ENCODE data around the gene MAP1A.

Gene MAP1A

GRCh38 chr15:43511012-43511885 is 6.2 kb upstream of the MAP1A start:
- DNase-seq (ENCODE audit: low read depth) = no peak

DNA sequence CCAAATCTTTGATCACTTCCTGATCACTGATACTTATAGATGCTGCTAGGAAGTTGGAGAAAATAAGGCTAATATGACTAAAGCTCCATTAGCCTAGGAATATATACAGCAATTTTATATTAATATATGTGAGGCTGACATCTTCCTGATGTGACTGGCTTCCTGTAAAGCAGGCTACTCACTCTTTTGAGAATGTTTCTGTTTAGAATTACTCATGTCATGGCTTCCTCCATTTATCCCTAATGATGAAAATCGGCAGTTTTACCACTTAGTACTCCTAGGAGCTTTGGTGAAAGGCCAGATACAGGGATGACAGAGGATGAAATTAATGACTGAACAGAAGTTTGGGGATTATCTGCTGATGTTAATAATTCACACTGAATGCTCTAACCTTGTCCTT is 3.9 kb upstream of the MAP1A start:
- no peak for DNase-seq (ENCODE audit: low read depth)

- DNase-seq (ENCODE audit: low read depth) = no peak
Observed at GRCh38 chr15:43514241-43515057, 3.0 kb upstream of the MAP1A start.

DNA sequence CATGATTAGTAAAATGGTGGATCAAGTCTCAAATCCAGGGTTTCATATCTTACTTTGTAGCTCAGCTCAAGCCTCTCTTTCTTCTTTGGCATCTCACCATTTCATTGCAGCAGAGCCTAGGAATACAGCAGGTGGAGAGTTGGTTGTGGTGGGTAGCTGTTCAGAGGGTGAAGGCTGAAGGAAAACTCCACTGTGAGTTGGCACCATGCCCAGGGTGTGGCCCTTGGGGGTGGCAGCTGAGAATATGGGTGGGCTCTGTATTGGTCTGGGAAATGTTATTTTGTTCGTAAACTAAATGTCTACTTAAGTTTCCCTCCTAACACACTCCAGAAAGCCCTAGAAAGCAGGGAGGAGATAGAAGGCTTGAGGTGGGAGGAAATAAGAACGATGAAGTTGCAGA is 1.7 kb upstream of the MAP1A start:
- DNase-seq (ENCODE audit: low read depth) = no peak

DNA sequence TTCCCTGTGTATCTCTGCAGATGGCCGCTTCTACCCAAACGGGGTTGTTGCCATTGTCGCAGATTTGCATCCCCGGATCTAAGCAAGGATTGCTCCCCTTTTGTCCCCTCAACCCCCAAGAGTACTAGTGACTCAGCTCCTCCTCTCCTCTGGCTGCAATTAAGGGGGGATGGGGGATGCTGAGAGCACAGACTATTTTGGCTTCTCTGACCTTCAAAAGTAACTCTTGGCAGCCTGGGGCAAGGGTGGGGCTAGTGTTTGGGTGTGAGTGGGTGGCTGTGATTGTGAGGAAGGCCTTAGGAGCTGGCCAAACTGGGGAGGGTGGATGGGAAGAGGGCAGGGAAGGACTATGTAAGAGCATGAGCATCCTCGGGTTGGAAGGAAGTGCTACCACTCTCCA is 1.2 kb upstream of the MAP1A start:
- no peak for DNase-seq (ENCODE audit: low read depth)

GRCh38 chr15:43516801-43517353 is 531 bp upstream of the MAP1A start:
- DNase-seq (ENCODE audit: low read depth) = no peak

- no peak for DNase-seq (ENCODE audit: low read depth)
Observed at GRCh38 chr15:43518197-43518761, 871 bp downstream of the MAP1A start.

DNA sequence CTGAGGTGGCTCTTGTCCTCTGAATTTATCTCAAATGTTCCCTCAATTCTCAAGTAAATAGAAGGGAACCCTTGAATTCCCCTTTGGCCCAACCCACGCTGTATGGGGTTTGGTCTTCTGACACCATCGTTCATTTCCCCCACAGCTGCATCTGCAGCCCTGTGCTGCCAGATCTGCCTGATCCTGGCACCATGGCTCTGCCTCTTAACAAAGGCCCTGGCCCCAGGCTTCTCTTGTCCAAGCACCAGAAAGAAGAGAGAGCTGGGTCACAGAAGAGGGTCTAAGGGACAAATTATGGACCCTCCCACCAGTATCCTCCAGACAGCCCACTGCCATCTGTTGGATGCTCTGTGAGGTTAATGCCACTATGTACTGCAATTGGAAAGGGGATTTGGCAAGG is 1.8 kb downstream of the MAP1A start:
- DNase-seq (ENCODE audit: low read depth) = no peak

DNA sequence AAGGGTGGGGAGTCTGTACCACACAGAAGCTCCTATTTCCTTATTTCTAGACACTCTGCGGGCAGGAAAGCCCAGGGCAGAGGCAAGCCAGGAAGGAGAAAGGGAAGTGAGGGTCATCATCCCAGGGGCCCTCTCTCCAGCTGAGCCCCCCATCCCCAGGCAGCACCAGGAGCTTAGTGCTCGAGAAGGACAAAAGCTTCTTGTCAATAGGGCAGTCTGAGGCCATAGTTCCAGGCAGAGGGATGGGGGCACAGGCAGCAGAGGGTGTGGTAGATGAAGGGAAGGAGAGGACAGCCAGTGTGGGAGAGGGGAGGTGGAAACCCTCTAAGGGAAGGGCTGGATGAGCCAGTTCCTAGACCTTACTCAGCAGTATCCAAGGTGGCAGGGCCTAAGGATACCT is 2.7 kb downstream of the MAP1A start:
- no peak for DNase-seq (ENCODE audit: low read depth)

DNA sequence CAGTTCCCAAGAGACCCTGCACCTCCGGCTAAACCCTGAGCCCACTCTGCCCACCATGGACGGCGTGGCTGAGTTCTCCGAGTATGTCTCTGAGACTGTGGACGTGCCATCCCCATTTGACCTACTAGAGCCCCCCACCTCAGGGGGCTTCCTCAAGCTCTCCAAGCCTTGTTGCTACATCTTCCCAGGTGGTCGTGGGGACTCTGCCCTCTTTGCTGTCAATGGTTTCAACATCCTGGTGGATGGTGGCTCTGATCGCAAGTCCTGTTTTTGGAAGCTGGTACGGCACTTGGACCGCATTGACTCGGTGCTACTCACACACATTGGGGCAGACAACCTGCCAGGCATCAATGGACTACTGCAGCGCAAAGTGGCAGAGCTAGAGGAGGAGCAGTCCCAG is 4.0 kb downstream of the MAP1A start:
- DNase-seq (ENCODE audit: low read depth) = no peak

DNA sequence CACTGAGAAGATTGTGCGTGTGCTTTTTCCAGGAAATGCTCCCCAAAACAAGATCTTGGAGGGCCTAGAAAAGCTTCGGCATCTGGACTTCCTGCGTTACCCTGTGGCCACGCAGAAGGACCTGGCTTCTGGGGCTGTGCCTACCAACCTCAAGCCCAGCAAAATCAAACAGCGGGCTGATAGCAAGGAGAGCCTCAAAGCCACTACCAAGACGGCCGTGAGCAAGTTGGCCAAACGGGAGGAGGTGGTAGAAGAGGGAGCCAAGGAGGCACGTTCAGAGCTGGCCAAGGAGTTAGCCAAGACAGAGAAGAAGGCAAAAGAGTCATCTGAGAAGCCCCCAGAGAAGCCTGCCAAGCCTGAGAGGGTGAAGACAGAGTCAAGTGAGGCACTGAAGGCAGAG is 4.8 kb downstream of the MAP1A start:
- no peak for DNase-seq (ENCODE audit: low read depth)

DNA sequence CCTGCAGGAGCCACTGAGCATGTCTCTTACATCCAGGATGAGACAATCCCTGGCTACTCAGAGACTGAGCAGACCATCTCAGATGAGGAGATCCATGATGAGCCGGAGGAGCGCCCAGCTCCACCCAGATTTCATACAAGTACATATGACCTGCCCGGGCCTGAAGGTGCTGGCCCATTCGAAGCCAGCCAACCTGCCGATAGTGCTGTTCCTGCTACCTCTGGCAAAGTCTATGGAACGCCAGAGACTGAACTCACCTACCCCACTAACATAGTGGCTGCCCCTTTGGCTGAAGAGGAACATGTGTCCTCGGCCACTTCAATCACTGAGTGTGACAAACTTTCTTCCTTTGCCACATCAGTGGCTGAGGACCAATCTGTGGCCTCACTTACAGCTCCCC is 6.2 kb downstream of the MAP1A start:
- no peak for DNase-seq (ENCODE audit: low read depth)

DNA sequence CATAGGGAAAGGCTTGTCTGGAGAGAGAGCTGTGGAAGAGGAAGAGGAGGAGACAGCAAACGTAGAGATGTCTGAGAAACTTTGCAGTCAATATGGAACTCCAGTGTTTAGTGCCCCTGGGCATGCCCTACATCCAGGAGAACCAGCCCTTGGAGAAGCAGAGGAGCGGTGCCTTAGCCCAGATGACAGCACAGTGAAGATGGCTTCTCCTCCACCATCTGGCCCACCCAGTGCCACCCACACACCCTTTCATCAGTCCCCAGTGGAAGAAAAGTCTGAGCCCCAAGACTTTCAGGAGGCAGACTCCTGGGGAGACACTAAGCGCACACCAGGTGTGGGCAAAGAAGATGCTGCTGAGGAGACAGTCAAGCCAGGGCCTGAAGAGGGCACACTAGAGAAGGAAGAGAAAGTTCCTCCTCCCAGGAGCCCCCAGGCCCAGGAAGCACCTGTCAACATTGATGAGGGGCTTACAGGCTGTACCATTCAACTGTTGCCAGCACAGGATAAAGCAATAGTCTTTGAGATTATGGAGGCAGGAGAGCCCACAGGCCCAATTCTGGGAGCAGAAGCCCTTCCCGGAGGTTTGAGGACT is 6.9 kb downstream of the MAP1A start:
- DNase-seq (ENCODE audit: low read depth) = no peak

DNA sequence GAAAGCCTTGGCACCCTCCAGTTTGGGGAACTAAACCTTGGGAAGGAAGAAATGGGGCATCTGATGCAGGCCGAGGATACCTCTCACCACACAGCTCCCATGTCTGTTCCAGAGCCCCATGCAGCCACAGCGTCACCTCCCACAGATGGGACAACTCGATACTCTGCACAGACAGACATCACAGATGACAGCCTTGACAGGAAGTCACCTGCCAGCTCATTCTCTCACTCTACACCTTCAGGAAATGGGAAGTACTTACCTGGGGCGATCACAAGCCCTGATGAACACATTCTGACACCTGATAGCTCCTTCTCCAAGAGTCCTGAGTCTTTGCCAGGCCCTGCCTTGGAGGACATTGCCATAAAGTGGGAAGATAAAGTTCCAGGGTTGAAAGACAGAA is 7.7 kb downstream of the MAP1A start:
- DNase-seq (ENCODE audit: low read depth) = no peak

- no peak for DNase-seq (ENCODE audit: low read depth)
Observed at GRCh38 chr15:43526261-43526930, 9.0 kb downstream of the MAP1A start.

- DNase-seq (ENCODE audit: low read depth) = no peak
Observed at GRCh38 chr15:43527016-43527801, 9.8 kb downstream of the MAP1A start.

DNA sequence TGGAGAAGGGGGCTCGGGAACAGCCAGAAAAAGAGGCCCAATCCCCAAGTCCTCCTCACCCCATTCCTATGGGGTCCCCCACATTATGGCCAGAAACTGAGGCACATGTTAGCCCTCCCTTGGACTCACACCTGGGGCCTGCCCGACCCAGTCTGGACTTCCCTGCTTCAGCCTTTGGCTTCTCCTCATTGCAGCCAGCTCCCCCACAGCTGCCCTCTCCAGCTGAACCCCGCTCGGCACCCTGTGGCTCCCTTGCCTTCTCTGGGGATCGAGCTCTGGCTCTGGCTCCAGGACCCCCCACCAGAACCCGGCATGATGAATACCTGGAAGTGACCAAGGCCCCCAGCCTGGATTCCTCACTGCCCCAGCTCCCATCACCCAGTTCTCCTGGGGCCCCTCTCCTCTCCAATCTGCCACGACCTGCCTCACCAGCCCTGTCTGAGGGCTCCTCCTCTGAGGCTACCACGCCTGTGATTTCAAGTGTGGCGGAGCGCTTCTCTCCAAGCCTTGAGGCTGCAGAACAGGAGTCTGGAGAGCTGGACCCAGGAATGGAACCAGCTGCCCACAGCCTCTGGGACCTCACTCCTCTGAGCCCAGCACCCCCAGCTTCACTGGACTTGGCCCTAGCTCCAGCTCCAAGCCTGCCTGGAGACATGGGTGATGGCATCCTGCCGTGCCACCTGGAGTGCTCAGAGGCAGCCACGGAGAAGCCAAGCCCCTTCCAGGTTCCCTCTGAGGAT is 10.6 kb downstream of the MAP1A start:
- no peak for DNase-seq (ENCODE audit: low read depth)

- DNase-seq (ENCODE audit: low read depth) = no peak
Observed at GRCh38 chr15:43528542-43529007, 11.2 kb downstream of the MAP1A start.

DNA sequence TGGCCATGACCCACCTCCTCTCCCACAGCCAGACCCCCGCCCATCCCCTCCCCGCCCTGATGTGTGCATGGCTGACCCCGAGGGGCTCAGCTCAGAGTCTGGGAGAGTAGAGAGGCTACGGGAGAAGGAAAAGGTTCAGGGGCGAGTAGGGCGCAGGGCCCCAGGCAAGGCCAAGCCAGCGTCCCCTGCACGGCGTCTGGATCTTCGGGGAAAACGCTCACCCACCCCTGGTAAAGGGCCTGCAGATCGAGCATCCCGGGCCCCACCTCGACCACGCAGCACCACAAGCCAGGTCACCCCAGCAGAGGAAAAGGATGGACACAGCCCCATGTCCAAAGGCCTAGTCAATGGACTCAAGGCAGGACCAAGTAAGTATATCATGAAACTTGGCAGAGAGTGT is 11.7 kb downstream of the MAP1A start:
- DNase-seq (ENCODE audit: low read depth) = no peak

Data from activated T-helper 1 cell treated with Interleukin-2 at 50 U/mL for 16 hours (primary cell).